HCT116 (cell line): ENCODE results near the gene LZIC. TPM values are rescaled to one million over a fixed set of nuclear protein-coding genes. Genes with fewer than 3 reads are reported as not detected.

Source experiments
- ATAC-seq: fragments of 200-7000 bp; cut with Tn5 transposase; 2 replicates; pipeline ENCODE4 v1.9.1; 2020; ENCODE audit warnings: mild to moderate bottlenecking, moderate library complexity
- BruUV-seq: library from RNA; stranded (reverse); fragments of 400-500 nt; replicated peaks from 2 replicates; lab custom pipeline; 2021; lab: Mats Ljungman, UMichigan
- CTCF ChIA-PET: fragments of 300-600 bp; sonication (Branson Sonifier 250); formaldehyde crosslinking; loops from one replicate; lab custom pipeline; 2021; ENCODE audit warnings: antibody characterized with exemption; lab: Charles Lee
- POLR2A ChIA-PET: fragments of 300-600, 350-600 bp; sonication (Branson Sonifier 250); formaldehyde crosslinking; loops from one replicate; lab custom pipeline; 2021; ENCODE audit warnings: antibody characterized with exemption; lab: Charles Lee
- RAD21 ChIA-PET, 2 experiments: fragments of 300-600 bp; sonication (Branson Sonifier 250); formaldehyde crosslinking; loops; one replicate each; lab custom pipeline; 2023; ENCODE audit warnings: low total read pairs in 2 of 2; ENCODE audit not compliant: uncharacterized antibody in 2 of 2, unreplicated experiment in 2 of 2, low non-redundant PET in 1 of 2; lab: Charles Lee
- DNase-seq: peaks from one replicate; pipeline ENCODE4 v3.0.0-alpha.2; 2010; ENCODE audit warnings: low read depth, low spot score
- H2AFZ ChIP-seq: fragments of 200-600 bp; shearing (Covaris generic), sonication (generic); 2 replicates; pipeline ENCODE4 v1.6.1; 2017; ENCODE audit warnings: low read depth, mixed run types, mixed read lengths, antibody characterized with exemption, low read length; ENCODE audit not compliant: poor library complexity, severe bottlenecking
- H3K27ac ChIP-seq: 2 replicates; pipeline ENCODE4 v1.5.1; 2012; ENCODE audit warnings: low read depth, low read length
- H3K27me3 ChIP-seq: fragments of 200-600 bp; sonication (generic); 2 replicates; pipeline ENCODE4 v1.6.1; 2016; ENCODE audit warnings: mixed run types, low read length, mixed read lengths; ENCODE audit not compliant: insufficient read depth
- H3K36me3 ChIP-seq, 2 experiments: fragments of 200-500 bp in 1 of 2; fragments of 200-600 bp in 1 of 2; sonication (Bioruptor generic) in 1 of 2; sonication (generic) in 1 of 2; 2 replicates each; pipeline versions ENCODE4 v1.5.1 to v1.6.1; 2014 to 2016; ENCODE audit warnings: low read length in 2 of 2, inconsistent platforms in 1 of 2, mixed read lengths in 1 of 2, mixed run types in 1 of 2; ENCODE audit not compliant: insufficient read depth in 2 of 2, control insufficient read depth in 1 of 2
- H3K4me1 ChIP-seq, 2 experiments: fragments of 200-600 bp in 1 of 2; sonication (generic) in 1 of 2; 2 replicates each; pipeline versions ENCODE4 v1.5.1 to v1.6.1; 2012 to 2017; ENCODE audit warnings: low read length in 2 of 2, inconsistent platforms in 1 of 2, mild to moderate bottlenecking in 1 of 2, mixed read lengths in 1 of 2, mixed run types in 1 of 2, moderate library complexity in 1 of 2; ENCODE audit not compliant: insufficient read depth in 2 of 2, control insufficient read depth in 1 of 2
- H3K4me2 ChIP-seq: fragments of 200-600 bp; sonication (generic); 2 replicates; pipeline ENCODE4 v1.6.1; 2017; ENCODE audit warnings: mixed run types, low read length, mixed read lengths
- H3K4me3 ChIP-seq, 2 experiments: fragments of 200-600 bp in 1 of 2; sonication (generic) in 1 of 2; replicated peaks in 1 of 2; 2 replicates each; pipeline ENCODE4 v1.5.1; 2011 to 2016; ENCODE audit warnings: low read length in 2 of 2, control low read depth in 1 of 2, low read depth in 1 of 2, mild to moderate bottlenecking in 1 of 2, mixed read lengths in 1 of 2, mixed run types in 1 of 2
- H3K79me2 ChIP-seq: fragments of 200-600 bp; sonication (generic); 2 replicates; pipeline ENCODE4 v1.6.1; 2017; ENCODE audit warnings: mild to moderate bottlenecking, mixed run types, low read length, moderate library complexity, mixed read lengths; ENCODE audit not compliant: insufficient read depth
- H3K9ac ChIP-seq: fragments of 200-600 bp; sonication (generic); 2 replicates; pipeline ENCODE4 v1.6.1; 2016; ENCODE audit warnings: low read length, mixed read lengths
- H3K9me2 ChIP-seq: fragments of 200-600 bp; sonication (generic), shearing (Covaris generic); 2 replicates; pipeline ENCODE4 v1.6.1; 2017; ENCODE audit warnings: mixed run types, mild to moderate bottlenecking, moderate library complexity; ENCODE audit not compliant: insufficient read depth
- H3K9me3 ChIP-seq, 2 experiments: fragments of 200-500 bp in 1 of 2; fragments of 200-600 bp in 1 of 2; sonication (Bioruptor generic) in 1 of 2; sonication (generic) in 1 of 2; 2 replicates each; pipeline ENCODE4 v1.6.1; 2014 to 2017; ENCODE audit warnings: low read length in 2 of 2, mixed read lengths in 2 of 2, inconsistent platforms in 1 of 2, low read depth in 1 of 2, mild to moderate bottlenecking in 1 of 2, mixed run types in 1 of 2, moderate library complexity in 1 of 2; ENCODE audit not compliant: control insufficient read depth in 1 of 2, insufficient read depth in 1 of 2
- H4K20me1 ChIP-seq: fragments of 200-600 bp; sonication (generic), shearing (Covaris generic); 2 replicates; pipeline ENCODE4 v1.6.1; 2017; ENCODE audit warnings: mixed run types, mild to moderate bottlenecking, moderate library complexity; ENCODE audit not compliant: insufficient read depth
- CBX3 ChIP-seq: IDR thresholded peaks from 2 replicates; pipeline ENCODE4 v1.6.1; 2012; ENCODE audit warnings: low read depth
- CEBPB ChIP-seq: IDR thresholded peaks from 2 replicates; pipeline ENCODE4 v1.6.1; 2012; ENCODE audit warnings: low read depth
- EGR1 ChIP-seq: IDR thresholded peaks from 2 replicates; pipeline ENCODE4 v1.6.1; 2012; ENCODE audit warnings: low read depth
- ELF1 ChIP-seq: IDR thresholded peaks from 2 replicates; pipeline ENCODE4 v1.6.1; 2012; ENCODE audit warnings: low read depth, borderline replicate concordance
- EZH2 ChIP-seq: fragments of 200-600 bp; sonication (generic); IDR thresholded peaks from 2 replicates; pipeline ENCODE4 v1.6.1; 2017; ENCODE audit warnings: antibody characterized with exemption, mixed run types
- JUND ChIP-seq: IDR thresholded peaks from 2 replicates; pipeline ENCODE4 v1.6.1; 2012
- POLR2A ChIP-seq: IDR thresholded peaks from 2 replicates; pipeline ENCODE4 v1.7.0; 2011; ENCODE audit warnings: borderline replicate concordance; ENCODE audit not compliant: insufficient read depth, insufficient read length; ENCODE audit errors: extremely low read depth
- POLR2AphosphoS5 ChIP-seq: IDR thresholded peaks from 2 replicates; pipeline ENCODE4 v1.6.1; 2011; ENCODE audit warnings: mild to moderate bottlenecking, low read depth, low read length, moderate library complexity
- RAD21 ChIP-seq: IDR thresholded peaks from 2 replicates; pipeline ENCODE4 v1.6.1; 2012; ENCODE audit warnings: low read depth, mild to moderate bottlenecking
- SIN3A ChIP-seq: IDR thresholded peaks from 2 replicates; pipeline ENCODE4 v1.6.1; 2012; ENCODE audit warnings: low read depth
- SP1 ChIP-seq: IDR thresholded peaks from 2 replicates; pipeline ENCODE4 v1.6.1; 2012; ENCODE audit warnings: low read depth
- SRF ChIP-seq: IDR thresholded peaks from 2 replicates; pipeline ENCODE4 v1.6.1; 2012; ENCODE audit warnings: low read depth
- TCF7L2 ChIP-seq: IDR thresholded peaks from 2 replicates; pipeline ENCODE4 v1.7.0; 2011; ENCODE audit warnings: borderline replicate concordance, inconsistent platforms; ENCODE audit not compliant: insufficient read depth, insufficient read length; ENCODE audit errors: extremely low read depth
- ZFX ChIP-seq: fragments of 450-650 bp; IDR thresholded peaks from 2 replicates; pipeline ENCODE4 v1.6.1; 2017
- ZNF274 ChIP-seq: fragments of 200-500 bp; sonication (Bioruptor generic); IDR thresholded peaks from 2 replicates; pipeline ENCODE4 v1.6.1; 2014; ENCODE audit warnings: mild to moderate bottlenecking, low read depth, low read length, inconsistent platforms
- intact Hi-C: fragments of 100-400 bp; cut with micrococcal nuclease; formaldehyde crosslinking; loops from 2 replicates; pipeline ENCODE4 v1.10.0; 2022
- total RNA-seq: library from RNA; stranded (reverse); gene quantifications from one replicate; pipeline ENCODE4 v1.2.1, GENCODE V29; 2021; ENCODE audit not compliant: unreplicated experiment
- TF ChIP-seq, protein P1 (sequence below): IDR thresholded peaks from 2 replicates; pipeline ENCODE4 v1.6.1; 2012
- TF ChIP-seq, protein P2 (sequence below), 3 experiments: fragments of 200-600 bp in 1 of 3; sonication (generic) in 1 of 3; IDR thresholded peaks in 2 of 3; conservative IDR thresholded peaks in 1 of 3; 2 replicates each; pipeline ENCODE4 v1.5.1; 2012 to 2017; ENCODE audit warnings: low read depth in 2 of 3, low read length in 2 of 3, antibody characterized with exemption in 1 of 3, borderline replicate concordance in 1 of 3, control low read depth in 1 of 3, mild to moderate bottlenecking in 1 of 3, mixed read lengths in 1 of 3, mixed run types in 1 of 3, moderate library complexity in 1 of 3; ENCODE audit not compliant: insufficient read depth in 1 of 3
- TF ChIP-seq, protein P3 (sequence below): IDR thresholded peaks from 2 replicates; pipeline ENCODE4 v1.6.1; 2011; ENCODE audit warnings: mild to moderate bottlenecking, low read length, moderate library complexity; ENCODE audit not compliant: insufficient replicate concordance; ENCODE audit errors: extremely low read depth
- TF ChIP-seq, protein P4 (sequence below): IDR thresholded peaks from 2 replicates; pipeline ENCODE4 v1.6.1; 2012; ENCODE audit warnings: low read depth
- TF ChIP-seq, protein P5 (sequence below): IDR thresholded peaks from 2 replicates; pipeline ENCODE4 v1.6.1; 2012

LZIC gene
- total RNA-seq, 1 experiment from 2014 or later = 26.6 TPM

DNA sequence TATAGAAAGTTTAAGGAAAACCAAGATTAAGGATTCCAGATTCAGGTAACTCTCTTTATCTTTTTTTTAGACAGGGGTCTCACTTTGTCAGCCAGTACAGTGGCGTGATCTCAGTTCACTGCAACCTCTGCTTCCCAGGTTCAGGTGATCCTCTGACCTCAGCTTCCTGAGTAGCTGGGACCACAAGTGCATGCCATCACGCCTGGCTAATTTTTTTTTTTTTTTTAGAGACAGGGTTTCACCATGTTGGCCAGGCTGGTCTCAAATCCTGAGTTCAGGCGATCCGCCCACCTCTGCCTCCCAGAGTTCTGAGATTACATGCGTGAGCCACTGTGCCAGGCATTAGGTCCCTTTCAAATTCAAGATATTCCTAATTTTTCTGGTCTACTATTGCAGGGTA, 15.9 kb downstream of the LZIC start:
- TF ChIP-seq, protein P1, sequence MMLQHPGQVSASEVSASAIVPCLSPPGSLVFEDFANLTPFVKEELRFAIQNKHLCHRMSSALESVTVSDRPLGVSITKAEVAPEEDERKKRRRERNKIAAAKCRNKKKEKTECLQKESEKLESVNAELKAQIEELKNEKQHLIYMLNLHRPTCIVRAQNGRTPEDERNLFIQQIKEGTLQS = no peak
- no peak for TF ChIP-seq EZH2
- TF ChIP-seq ZNF274 = no peak
- no peak for TF ChIP-seq ELF1
- no peak for TF ChIP-seq POLR2AphosphoS5
- no peak for TF ChIP-seq CEBPB
- TF ChIP-seq SRF = no peak
- no peak for TF ChIP-seq JUND
- TF ChIP-seq, protein P2, sequence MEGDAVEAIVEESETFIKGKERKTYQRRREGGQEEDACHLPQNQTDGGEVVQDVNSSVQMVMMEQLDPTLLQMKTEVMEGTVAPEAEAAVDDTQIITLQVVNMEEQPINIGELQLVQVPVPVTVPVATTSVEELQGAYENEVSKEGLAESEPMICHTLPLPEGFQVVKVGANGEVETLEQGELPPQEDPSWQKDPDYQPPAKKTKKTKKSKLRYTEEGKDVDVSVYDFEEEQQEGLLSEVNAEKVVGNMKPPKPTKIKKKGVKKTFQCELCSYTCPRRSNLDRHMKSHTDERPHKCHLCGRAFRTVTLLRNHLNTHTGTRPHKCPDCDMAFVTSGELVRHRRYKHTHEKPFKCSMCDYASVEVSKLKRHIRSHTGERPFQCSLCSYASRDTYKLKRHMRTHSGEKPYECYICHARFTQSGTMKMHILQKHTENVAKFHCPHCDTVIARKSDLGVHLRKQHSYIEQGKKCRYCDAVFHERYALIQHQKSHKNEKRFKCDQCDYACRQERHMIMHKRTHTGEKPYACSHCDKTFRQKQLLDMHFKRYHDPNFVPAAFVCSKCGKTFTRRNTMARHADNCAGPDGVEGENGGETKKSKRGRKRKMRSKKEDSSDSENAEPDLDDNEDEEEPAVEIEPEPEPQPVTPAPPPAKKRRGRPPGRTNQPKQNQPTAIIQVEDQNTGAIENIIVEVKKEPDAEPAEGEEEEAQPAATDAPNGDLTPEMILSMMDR (IDR thresholded peaks at IDR 0.05 in 2 of 3, conservative IDR thresholded peaks at IDR 0.05 in 1 of 3; ENCODE audit: borderline replicate concordance in 1 of 3, insufficient read depth in 1 of 3, low read depth in 2 of 3, low read length in 2 of 3) = no peak
- TF ChIP-seq SP1 = no peak
- TF ChIP-seq, protein P3, sequence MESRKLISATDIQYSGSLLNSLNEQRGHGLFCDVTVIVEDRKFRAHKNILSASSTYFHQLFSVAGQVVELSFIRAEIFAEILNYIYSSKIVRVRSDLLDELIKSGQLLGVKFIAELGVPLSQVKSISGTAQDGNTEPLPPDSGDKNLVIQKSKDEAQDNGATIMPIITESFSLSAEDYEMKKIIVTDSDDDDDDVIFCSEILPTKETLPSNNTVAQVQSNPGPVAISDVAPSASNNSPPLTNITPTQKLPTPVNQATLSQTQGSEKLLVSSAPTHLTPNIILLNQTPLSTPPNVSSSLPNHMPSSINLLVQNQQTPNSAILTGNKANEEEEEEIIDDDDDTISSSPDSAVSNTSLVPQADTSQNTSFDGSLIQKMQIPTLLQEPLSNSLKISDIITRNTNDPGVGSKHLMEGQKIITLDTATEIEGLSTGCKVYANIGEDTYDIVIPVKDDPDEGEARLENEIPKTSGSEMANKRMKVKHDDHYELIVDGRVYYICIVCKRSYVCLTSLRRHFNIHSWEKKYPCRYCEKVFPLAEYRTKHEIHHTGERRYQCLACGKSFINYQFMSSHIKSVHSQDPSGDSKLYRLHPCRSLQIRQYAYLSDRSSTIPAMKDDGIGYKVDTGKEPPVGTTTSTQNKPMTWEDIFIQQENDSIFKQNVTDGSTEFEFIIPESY = no peak
- no peak for TF ChIP-seq CBX3
- TF ChIP-seq, protein P4, sequence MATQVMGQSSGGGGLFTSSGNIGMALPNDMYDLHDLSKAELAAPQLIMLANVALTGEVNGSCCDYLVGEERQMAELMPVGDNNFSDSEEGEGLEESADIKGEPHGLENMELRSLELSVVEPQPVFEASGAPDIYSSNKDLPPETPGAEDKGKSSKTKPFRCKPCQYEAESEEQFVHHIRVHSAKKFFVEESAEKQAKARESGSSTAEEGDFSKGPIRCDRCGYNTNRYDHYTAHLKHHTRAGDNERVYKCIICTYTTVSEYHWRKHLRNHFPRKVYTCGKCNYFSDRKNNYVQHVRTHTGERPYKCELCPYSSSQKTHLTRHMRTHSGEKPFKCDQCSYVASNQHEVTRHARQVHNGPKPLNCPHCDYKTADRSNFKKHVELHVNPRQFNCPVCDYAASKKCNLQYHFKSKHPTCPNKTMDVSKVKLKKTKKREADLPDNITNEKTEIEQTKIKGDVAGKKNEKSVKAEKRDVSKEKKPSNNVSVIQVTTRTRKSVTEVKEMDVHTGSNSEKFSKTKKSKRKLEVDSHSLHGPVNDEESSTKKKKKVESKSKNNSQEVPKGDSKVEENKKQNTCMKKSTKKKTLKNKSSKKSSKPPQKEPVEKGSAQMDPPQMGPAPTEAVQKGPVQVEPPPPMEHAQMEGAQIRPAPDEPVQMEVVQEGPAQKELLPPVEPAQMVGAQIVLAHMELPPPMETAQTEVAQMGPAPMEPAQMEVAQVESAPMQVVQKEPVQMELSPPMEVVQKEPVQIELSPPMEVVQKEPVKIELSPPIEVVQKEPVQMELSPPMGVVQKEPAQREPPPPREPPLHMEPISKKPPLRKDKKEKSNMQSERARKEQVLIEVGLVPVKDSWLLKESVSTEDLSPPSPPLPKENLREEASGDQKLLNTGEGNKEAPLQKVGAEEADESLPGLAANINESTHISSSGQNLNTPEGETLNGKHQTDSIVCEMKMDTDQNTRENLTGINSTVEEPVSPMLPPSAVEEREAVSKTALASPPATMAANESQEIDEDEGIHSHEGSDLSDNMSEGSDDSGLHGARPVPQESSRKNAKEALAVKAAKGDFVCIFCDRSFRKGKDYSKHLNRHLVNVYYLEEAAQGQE = no peak
- no peak for TF ChIP-seq ZFX
- no peak for TF ChIP-seq TCF7L2
- TF ChIP-seq SIN3A = no peak
- no peak for TF ChIP-seq POLR2A
- no peak for TF ChIP-seq EGR1
- TF ChIP-seq RAD21 = no peak
- TF ChIP-seq, protein P5, sequence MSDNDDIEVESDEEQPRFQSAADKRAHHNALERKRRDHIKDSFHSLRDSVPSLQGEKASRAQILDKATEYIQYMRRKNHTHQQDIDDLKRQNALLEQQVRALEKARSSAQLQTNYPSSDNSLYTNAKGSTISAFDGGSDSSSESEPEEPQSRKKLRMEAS = no peak
- CTCF ChIA-PET = no interaction called here
- no peaks in the 10 kb centered on the region for H3K79me2 ChIP-seq
- no peaks in the 10 kb centered on the region for H3K4me1 ChIP-seq
- no peak overlapping the region for H3K9ac ChIP-seq
- H3K27me3 ChIP-seq = no peaks in the 10 kb centered on the region
- POLR2A ChIA-PET = no interaction called here
- ATAC-seq (no peak), DNase-seq (no peak)
- H3K4me3 ChIP-seq = no peak overlapping the region
- no peaks in the 10 kb centered on the region for H3K9me2 ChIP-seq
- no peak overlapping the region for H3K27ac ChIP-seq
- H3K9me3 ChIP-seq = no peaks in the 10 kb centered on the region
- no peak overlapping the region for H3K4me2 ChIP-seq
- no TSS peak for BruUV-seq
- intact Hi-C loops = no loop called here
- H4K20me1 ChIP-seq = no peaks in the 10 kb centered on the region
- no peak overlapping the region for H2AFZ ChIP-seq
- RAD21 ChIA-PET = no interaction called here
- peaks cover 0 to 5% of the 10 kb centered on the region in 2 experiments; a peak in 2 of 4 replicates for H3K36me3 ChIP-seq
